Right lobe of liver (tissue), 4 donors: ENCODE data around the gene PYGB.

Experiments used
- CTCF ChIP-seq, 4 donors: fragments of 200-600 bp in 3 of 4; fragments of 450-650 bp in 1 of 4; IDR thresholded peaks; one replicate each; pipeline versions ENCODE4 v1.5.1 to v1.8.0; 2016 to 2022; ENCODE audit warnings: antibody characterized with exemption in 4 of 4, mild to moderate bottlenecking in 2 of 4
- POLR2A ChIP-seq: fragments of 450-650 bp; IDR thresholded peaks from one replicate; pipeline ENCODE4 v1.6.1; 2017; ENCODE audit warnings: antibody characterized with exemption, mild to moderate bottlenecking
- donor health status: DM: no; HTN: no; CAD: no.
- donor health status: DM: no; HTN: no; CAD: no.
- donor health status: DM: no; HTN: yes; CAD: no.

GRCh38 chr20:25218492-25218891 lies 29.4 kb upstream of the PYGB start:
- TF ChIP-seq CTCF (IDR thresholded peaks at IDR 0.05) (no peak), POLR2A (no peak)
